CD4-positive, alpha-beta memory T cell (primary cell): Measurements from ENCODE around the gene CHCHD6. TPM values are rescaled to one million over a fixed set of nuclear protein-coding genes. Genes with fewer than 3 reads are reported as not detected.

Experiments used
- CTCF ChIA-PET: fragments of 350-600 bp; sonication (Branson Sonifier 250); formaldehyde crosslinking; loops from one replicate; lab custom pipeline; 2021; ENCODE audit warnings: inconsistent platforms; ENCODE audit not compliant: partially characterized antibody; lab: Charles Lee
- POLR2A ChIA-PET: fragments of 350-600 bp; sonication (Branson Sonifier 250); formaldehyde crosslinking; loops from one replicate; lab custom pipeline; 2021; ENCODE audit not compliant: partially characterized antibody; lab: Charles Lee
- DNase-seq, 5 donors: peaks; one replicate each; pipeline versions ENCODE4 v3.0.0 to v3.0.0-alpha.2; 2020 to 2022; ENCODE audit warnings: mixed read lengths in 1 of 5
- H3K27ac ChIP-seq: one replicate; pipeline ENCODE4 v1.7.0; 2013; ENCODE audit warnings: low read depth, low read length
- H3K27me3 ChIP-seq: 2 replicates; pipeline ENCODE4 v1.7.0; 2013; ENCODE audit warnings: mild to moderate bottlenecking, low read length, moderate library complexity; ENCODE audit not compliant: insufficient read depth
- H3K36me3 ChIP-seq: 2 replicates; pipeline ENCODE4 v1.7.0; 2013; ENCODE audit warnings: mild to moderate bottlenecking, low read length, moderate library complexity; ENCODE audit not compliant: insufficient read depth
- H3K4me1 ChIP-seq: 2 replicates; pipeline ENCODE4 v1.7.0; 2013; ENCODE audit warnings: mild to moderate bottlenecking, low read length, moderate library complexity; ENCODE audit not compliant: insufficient read depth
- H3K4me3 ChIP-seq, 2 donors: one replicate each; pipeline ENCODE4 v1.7.0; 2013; ENCODE audit warnings: low read length in 2 of 2, mild to moderate bottlenecking in 1 of 2
- H3K9me3 ChIP-seq, 2 donors: one replicate each; pipeline ENCODE4 v1.7.0; 2013; ENCODE audit warnings: low read length in 2 of 2, control low read depth in 1 of 2; ENCODE audit not compliant: control insufficient read depth in 1 of 2
- H3K27ac Mint-ChIP-seq, 7 donors: one replicate each; pipeline ENCODE4 v1.8.0; 2020 to 2021; ENCODE audit warnings: mixed read lengths in 7 of 7, mild to moderate bottlenecking in 6 of 7, inconsistent platforms in 3 of 7, moderate library complexity in 3 of 7
- H3K27me3 Mint-ChIP-seq, 2 donors: one replicate each; pipeline ENCODE4 v1.8.0; 2020 to 2021; ENCODE audit warnings: mixed read lengths in 2 of 2
- H3K36me3 Mint-ChIP-seq, 2 donors: one replicate each; pipeline ENCODE4 v1.8.0; 2020 to 2021; ENCODE audit warnings: mixed read lengths in 2 of 2, inconsistent platforms in 1 of 2, mild to moderate bottlenecking in 1 of 2
- H3K4me1 Mint-ChIP-seq, 4 donors: one replicate each; pipeline ENCODE4 v1.8.0; 2020 to 2021; ENCODE audit warnings: mixed read lengths in 4 of 4, mild to moderate bottlenecking in 1 of 4
- H3K4me3 Mint-ChIP-seq, 8 donors: one replicate each; pipeline ENCODE4 v1.8.0; 2020 to 2021; ENCODE audit warnings: mixed read lengths in 8 of 8, mild to moderate bottlenecking in 7 of 8, moderate library complexity in 6 of 8, inconsistent platforms in 3 of 8
- H3K9me3 Mint-ChIP-seq, 8 donors: one replicate each; pipeline ENCODE4 v1.8.0; 2020 to 2021; ENCODE audit warnings: mixed read lengths in 8 of 8, mild to moderate bottlenecking in 5 of 8, inconsistent platforms in 3 of 8, moderate library complexity in 1 of 8
- intact Hi-C: fragments of 100-400 bp; cut with micrococcal nuclease; formaldehyde crosslinking; loops from one replicate; pipeline ENCODE4 v1.15.1; 2023
- polyA plus RNA-seq, 2 donors: library from polyadenylated mRNA; unstranded; fragments of 300-500 nt; fragmentation: Illumina TruSeq; gene quantifications; one replicate each; pipeline ENCODE4 v1.2.3, GENCODE V29; 2021
- total RNA-seq, 2 experiments: library from RNA; stranded (reverse); gene quantifications; one replicate each; pipeline ENCODE4 v1.2.3, GENCODE V29; 2021

Gene CHCHD6
- total and polyA plus RNA-seq, 4 experiments from 2014 or later: 7.3 to 12.3 (median 10.2) TPM

DNA sequence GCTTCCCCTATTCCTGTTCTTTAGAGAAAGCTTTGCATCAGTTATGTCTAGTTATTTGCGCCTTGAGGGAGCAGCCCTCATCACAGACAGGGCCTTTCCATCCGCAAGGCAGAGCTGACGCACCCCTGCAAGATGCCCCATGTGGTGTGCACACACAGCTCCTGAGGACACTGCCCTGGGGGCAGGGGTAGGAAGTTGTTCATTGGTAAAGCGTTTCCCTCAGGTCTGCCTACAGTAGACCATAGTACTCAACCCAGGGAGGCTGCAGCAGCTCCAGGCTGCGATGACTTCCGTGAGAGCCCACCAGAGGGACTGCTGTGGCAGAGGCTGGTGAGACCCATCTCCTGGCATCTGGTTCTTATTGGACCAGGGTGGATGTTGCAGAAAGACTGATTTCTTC, 223.8 kb downstream of the CHCHD6 start:
- CTCF ChIA-PET: interaction anchor here (1.4 kb wide), 1 partner anchor 10 kb away, joined by 4 read pairs; no protein-coding TSS in a partner anchor
- DNase-seq: no peak
- Histone ChIP-seq H3K27me3 (no peaks in the 10 kb centered on the region), H3K27ac (no peak overlapping the region), H3K4me1 (no peaks in the 10 kb centered on the region), H3K9me3 (no peaks in the 10 kb centered on the region), H3K36me3 (no peaks in the 10 kb centered on the region), H3K4me3 (no peak overlapping the region)
- intact Hi-C loops: no loop called here
- POLR2A ChIA-PET: no interaction called here
- no peaks in the 10 kb centered on the region for H3K9me3 Mint-ChIP-seq
- no peak overlapping the region for H3K27ac Mint-ChIP-seq
- peaks cover 0 to 10% of the 10 kb centered on the region in 2 donors for H3K36me3 Mint-ChIP-seq
- H3K4me1 Mint-ChIP-seq: peaks cover 0 to 7% (median 1%) of the 10 kb centered on the region in 4 donors
- H3K4me3 Mint-ChIP-seq: no peak overlapping the region
- no peaks in the 10 kb centered on the region for H3K27me3 Mint-ChIP-seq

- Mint-ChIP-seq H3K4me1 (peaks cover 0 to 7% (median 1%) of the 10 kb centered on the region in 4 donors), H3K36me3 (peaks cover 0 to 10% of the 10 kb centered on the region in 2 donors), H3K4me3 (no peak overlapping the region), H3K27ac (peak overlapping the region in 1 of 7 donors; percentile 22), H3K9me3 (no peaks in the 10 kb centered on the region), H3K27me3 (no peaks in the 10 kb centered on the region)
- POLR2A ChIA-PET: no interaction called here
- no peak overlapping the region for H3K4me3 ChIP-seq
- CTCF ChIA-PET: interaction anchor here (1.4 kb wide), 1 partner anchor 9 kb away, joined by 4 read pairs; no protein-coding TSS in a partner anchor
- intact Hi-C loops: no loop called here
- H3K27ac ChIP-seq: no peak overlapping the region
- H3K36me3 ChIP-seq: no peaks in the 10 kb centered on the region
- no peak for DNase-seq
- no peaks in the 10 kb centered on the region for H3K9me3 ChIP-seq
- H3K27me3 ChIP-seq: no peaks in the 10 kb centered on the region
- H3K4me1 ChIP-seq: no peaks in the 10 kb centered on the region
Measured at GRCh38 chr3:126928921-126929474, 225.0 kb downstream of the CHCHD6 start.

- no peak overlapping the region for H3K27ac Mint-ChIP-seq
- no peaks in the 10 kb centered on the region for H3K27me3 Mint-ChIP-seq
- CTCF ChIA-PET: no interaction called here
Measured at GRCh38 chr3:126930936-126931600, 227.0 kb downstream of the CHCHD6 start.

GRCh38 chr3:126931806-126932187, 227.8 kb downstream of the CHCHD6 start:
- H3K27me3 Mint-ChIP-seq: no peaks in the 10 kb centered on the region
- Histone ChIP-seq H3K36me3 (no peaks in the 10 kb centered on the region), H3K4me3 (no peak overlapping the region), H3K9me3 (no peaks in the 10 kb centered on the region), H3K4me1 (no peaks in the 10 kb centered on the region), H3K27ac (no peak overlapping the region), H3K27me3 (no peaks in the 10 kb centered on the region)
- peaks cover 0 to 1% (median 0%) of the 10 kb centered on the region in 4 donors for H3K4me1 Mint-ChIP-seq
- H3K36me3 Mint-ChIP-seq: peaks cover 0 to under 1% of the 10 kb centered on the region in 2 donors
- no peak overlapping the region for H3K4me3 Mint-ChIP-seq
- H3K9me3 Mint-ChIP-seq: no peaks in the 10 kb centered on the region
- H3K27ac Mint-ChIP-seq: no peak overlapping the region
- intact Hi-C loops: no loop called here
- ChIA-PET CTCF (no interaction called here), POLR2A (no interaction called here)
- DNase-seq: no peak

More at GRCh38 chr3:126930936-126931600, 227.0 kb downstream of the CHCHD6 start:
- intact Hi-C loops: no loop called here
- Mint-ChIP-seq H3K4me3 (no peak overlapping the region), H3K36me3 (peaks cover 0 to 7% of the 10 kb centered on the region in 2 donors), H3K4me1 (peaks cover 0 to 1% (median 0%) of the 10 kb centered on the region in 4 donors), H3K9me3 (no peaks in the 10 kb centered on the region)
- no peak overlapping the region for H3K27ac ChIP-seq
- POLR2A ChIA-PET: no interaction called here
- DNase-seq: no peak
- no peaks in the 10 kb centered on the region for H3K27me3 ChIP-seq
- H3K4me1 ChIP-seq: no peaks in the 10 kb centered on the region
- no peaks in the 10 kb centered on the region for H3K9me3 ChIP-seq
- H3K36me3 ChIP-seq: no peaks in the 10 kb centered on the region
- H3K4me3 ChIP-seq: no peak overlapping the region

DNA sequence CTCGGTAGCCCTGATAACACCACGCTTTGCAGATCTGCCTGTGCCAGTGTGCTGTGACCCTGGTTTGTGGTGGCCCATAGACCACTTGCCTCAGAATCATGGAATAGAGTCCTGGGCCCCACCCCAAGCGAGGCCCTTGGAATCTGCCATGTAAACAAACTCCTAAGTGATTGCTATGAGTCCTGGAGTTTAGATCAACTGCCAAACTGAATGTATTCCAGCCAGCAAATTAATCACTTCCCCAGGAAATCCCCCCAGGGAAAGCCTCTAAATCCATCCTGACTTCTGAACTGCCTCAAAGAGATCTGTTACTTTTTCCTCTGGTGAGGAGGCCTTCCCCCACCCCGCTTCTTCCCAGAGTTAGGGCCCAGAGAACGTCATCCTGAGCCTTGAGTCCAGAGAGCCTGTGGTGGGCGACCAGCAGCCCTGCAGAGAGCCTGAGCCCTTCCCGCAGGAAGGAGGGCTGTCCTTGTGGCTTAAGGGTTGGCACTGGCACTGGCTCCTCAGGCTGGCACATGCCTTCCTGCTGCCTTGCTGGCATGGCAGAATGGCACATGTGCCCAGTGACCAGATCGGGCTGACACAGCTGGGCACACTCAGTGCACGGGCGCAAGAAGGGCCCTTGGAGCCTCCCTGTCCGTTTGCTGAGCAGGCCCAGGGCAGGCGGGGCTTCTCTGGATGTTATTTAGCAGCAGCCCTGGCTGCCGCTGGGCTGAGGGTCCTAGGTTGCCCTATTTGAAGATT, 228.3 kb downstream of the CHCHD6 start:
- no peaks in the 10 kb centered on the region for H3K9me3 ChIP-seq
- H3K36me3 Mint-ChIP-seq: peaks cover 0 to 3% of the 10 kb centered on the region in 2 donors
- no peaks in the 10 kb centered on the region for H3K9me3 Mint-ChIP-seq
- ChIA-PET POLR2A (no interaction called here), CTCF (no interaction called here)
- H3K27ac ChIP-seq: no peak overlapping the region
- H3K4me1 Mint-ChIP-seq: peaks cover 0 to 1% (median 0%) of the 10 kb centered on the region in 4 donors
- H3K4me3 ChIP-seq: no peak overlapping the region
- no peak overlapping the region for H3K4me3 Mint-ChIP-seq
- H3K36me3 ChIP-seq: no peaks in the 10 kb centered on the region
- H3K27me3 ChIP-seq: no peaks in the 10 kb centered on the region
- H3K27me3 Mint-ChIP-seq: no peaks in the 10 kb centered on the region
- H3K27ac Mint-ChIP-seq: no peak overlapping the region
- no peaks in the 10 kb centered on the region for H3K4me1 ChIP-seq
- DNase-seq: no peak
- intact Hi-C loops: no loop called here

GRCh38 chr3:126934031-126934531, 230.0 kb downstream of the CHCHD6 start:
- H3K27me3 ChIP-seq: no peaks in the 10 kb centered on the region
- intact Hi-C loops: no loop called here
- H3K4me3 ChIP-seq: no peak overlapping the region
- H3K4me1 ChIP-seq: no peaks in the 10 kb centered on the region
- CTCF ChIA-PET: no interaction called here
- Mint-ChIP-seq H3K9me3 (no peaks in the 10 kb centered on the region), H3K4me3 (no peak overlapping the region), H3K36me3 (peaks cover 0 to 3% of the 10 kb centered on the region in 2 donors), H3K27me3 (no peaks in the 10 kb centered on the region), H3K27ac (peak overlapping the region in 1 of 7 donors; percentile 14), H3K4me1 (peaks cover 0 to 1% (median 0%) of the 10 kb centered on the region in 4 donors)
- no peaks in the 10 kb centered on the region for H3K36me3 ChIP-seq
- no peak overlapping the region for H3K27ac ChIP-seq
- DNase-seq: no peak
- no peaks in the 10 kb centered on the region for H3K9me3 ChIP-seq
- POLR2A ChIA-PET: no interaction called here

GRCh38 chr3:126934991-126935390, 231.0 kb downstream of the CHCHD6 start:
- Histone ChIP-seq H3K4me3 (no peak overlapping the region), H3K36me3 (no peaks in the 10 kb centered on the region), H3K9me3 (no peaks in the 10 kb centered on the region), H3K4me1 (no peaks in the 10 kb centered on the region), H3K27ac (no peak overlapping the region), H3K27me3 (no peaks in the 10 kb centered on the region)
- H3K4me3 Mint-ChIP-seq: no peak overlapping the region
- DNase-seq: no peak
- POLR2A ChIA-PET: no interaction called here
- H3K27ac Mint-ChIP-seq: no peak overlapping the region
- H3K4me1 Mint-ChIP-seq: no peaks in the 10 kb centered on the region
- intact Hi-C loops: no loop called here
- CTCF ChIA-PET: no interaction called here
- H3K9me3 Mint-ChIP-seq: no peaks in the 10 kb centered on the region
- H3K27me3 Mint-ChIP-seq: no peaks in the 10 kb centered on the region
- peaks cover 0 to 3% of the 10 kb centered on the region in 2 donors for H3K36me3 Mint-ChIP-seq
